HepG2 (cell line): ENCODE results near the gene GGNBP2. TPM values are rescaled to one million over a fixed set of nuclear protein-coding genes. Genes with fewer than 3 reads are reported as not detected.
A peak's percentile ranks its signal among the peaks of the same experiment; 100 is the strongest.

Experiments
- ATF7 ChIP-seq, 2 experiments: fragments of 450-650 bp in 1 of 2; sonication (generic) in 1 of 2; formaldehyde crosslinking in 1 of 2; IDR thresholded peaks; 2 replicates each; pipeline versions ENCODE4 v1.4.0 to v1.6.1; 2016 to 2020; ENCODE audit warnings: antibody characterized with exemption in 1 of 2, mild to moderate bottlenecking in 1 of 2, missing genetic modification reagents in 1 of 2
- DZIP1 ChIP-seq: sonication (generic); formaldehyde crosslinking; IDR thresholded peaks from 2 replicates; pipeline ENCODE4 v1.5.0; 2020; ENCODE audit warnings: mild to moderate bottlenecking, missing genetic modification reagents
- GABPA ChIP-seq, 2 experiments: IDR thresholded peaks; 2 replicates each; pipeline ENCODE4 v1.6.1; 2011 to 2016; ENCODE audit warnings: low read depth in 2 of 2, low read length in 1 of 2, missing biosample characterization in 1 of 2, missing genetic modification characterization in 1 of 2
- IKZF1 ChIP-seq: fragments of 450-650 bp; IDR thresholded peaks from 2 replicates; pipeline ENCODE4 v1.7.1; 2016
- JARID2 ChIP-seq: sonication (generic); formaldehyde crosslinking; IDR thresholded peaks from 2 replicates; pipeline ENCODE4 v1.8.1; 2023; ENCODE audit warnings: missing genetic modification reagents, inconsistent platforms; ENCODE audit not compliant: insufficient replicate concordance
- LRRFIP1 ChIP-seq: sonication (generic); formaldehyde crosslinking; conservative IDR thresholded peaks from 2 replicates; pipeline ENCODE4 v1.4.0; 2020; ENCODE audit warnings: missing genetic modification reagents
- NKX3-1 ChIP-seq: sonication (generic); formaldehyde crosslinking; IDR thresholded peaks from 2 replicates; pipeline ENCODE4 v1.5.0; 2020; ENCODE audit warnings: missing genetic modification reagents
- SOX13 ChIP-seq, 3 experiments: fragments of 450-650 bp in 1 of 3; sonication (generic) in 1 of 3; formaldehyde crosslinking in 1 of 3; IDR thresholded peaks in 2 of 3; conservative IDR thresholded peaks in 1 of 3; 2 replicates each; pipeline versions ENCODE4 v1.5.0 to v1.6.1; 2016 to 2020; ENCODE audit warnings: antibody characterized with exemption in 1 of 3, mild to moderate bottlenecking in 1 of 3, missing compliant biosample characterization in 1 of 3, missing genetic modification reagents in 1 of 3, moderate library complexity in 1 of 3
- TEAD3 ChIP-seq: optimal IDR thresholded peaks from 2 replicates; pipeline ENCODE3; 2016; ENCODE audit warnings: borderline replicate concordance
- ZC3H13 ChIP-seq: sonication (generic); formaldehyde crosslinking; IDR thresholded peaks from 2 replicates; pipeline ENCODE4 v1.8.1; 2023; ENCODE audit warnings: mild to moderate bottlenecking, missing genetic modification reagents, moderate library complexity
- ZNF24 ChIP-seq: fragments of 450-650 bp; IDR thresholded peaks from 2 replicates; pipeline ENCODE4 v1.6.1; 2017; ENCODE audit warnings: antibody characterized with exemption, mild to moderate bottlenecking
- ZNF282 ChIP-seq: fragments of 450-650 bp; IDR thresholded peaks from 2 replicates; pipeline ENCODE4 v1.6.1; 2018; ENCODE audit not compliant: partially characterized antibody
- ZNF44 ChIP-seq: sonication (generic); formaldehyde crosslinking; IDR thresholded peaks from 2 replicates; pipeline ENCODE4 v1.5.1; 2020; ENCODE audit warnings: mild to moderate bottlenecking, missing genetic modification reagents
- ZNF513 ChIP-seq: sonication (generic); formaldehyde crosslinking; conservative IDR thresholded peaks from 2 replicates; pipeline ENCODE4 v1.5.0; 2020; ENCODE audit warnings: missing genetic modification reagents
- polyA plus RNA-seq, 8 experiments: library from polyadenylated mRNA; depleted of rRNA in 3 of 8; stranded (reverse) in 7 of 8; unstranded in 1 of 8; fragments of >200 nt; fragmentation: Illumina TruSeq in 4 of 8; extraction: Trizol in 4 of 8; gene quantifications; 2 replicates each; pipeline versions ENCODE4 v1.2.1 to v1.2.3, GENCODE V29; 2011 to 2016; ENCODE audit warnings: low read depth in 4 of 8, missing spikeins in 1 of 8, mixed read lengths in 1 of 8; ENCODE audit not compliant: insufficient read depth in 1 of 8
- total RNA-seq, 5 experiments: library from RNA; depleted of rRNA; stranded (reverse); fragments of >200 nt; fragmentation: Illumina TruSeq; extraction: Trizol; gene quantifications; 2 replicates each; pipeline ENCODE4 v1.2.3, GENCODE V29; 2016; ENCODE audit warnings: low read depth in 1 of 5
- TF ChIP-seq, protein P1 (sequence below): sonication (generic); formaldehyde crosslinking; IDR thresholded peaks from 2 replicates; pipeline ENCODE4 v1.4.0; 2020; ENCODE audit warnings: mild to moderate bottlenecking, low read depth, missing genetic modification reagents
- TF ChIP-seq, protein P2 (sequence below): sonication (generic); formaldehyde crosslinking; IDR thresholded peaks from 2 replicates; pipeline ENCODE4 v1.8.1; 2023; ENCODE audit warnings: missing genetic modification reagents, mild to moderate bottlenecking, borderline replicate concordance
- TF ChIP-seq, protein P3 (sequence below): sonication (generic); formaldehyde crosslinking; IDR thresholded peaks from 2 replicates; pipeline ENCODE4 v1.4.0; 2020; ENCODE audit warnings: missing genetic modification reagents, borderline replicate concordance

GGNBP2 gene
- total and polyA plus RNA-seq, 2 of the 13 experiments (the other 11 are each of a cell fraction or from before 2014, with no cell fraction given): 53.3 to 84.2 TPM

GRCh38 chr17:36533935-36534839, 10.5 kb upstream of the GGNBP2 start (continued):
- TF ChIP-seq, protein P1, sequence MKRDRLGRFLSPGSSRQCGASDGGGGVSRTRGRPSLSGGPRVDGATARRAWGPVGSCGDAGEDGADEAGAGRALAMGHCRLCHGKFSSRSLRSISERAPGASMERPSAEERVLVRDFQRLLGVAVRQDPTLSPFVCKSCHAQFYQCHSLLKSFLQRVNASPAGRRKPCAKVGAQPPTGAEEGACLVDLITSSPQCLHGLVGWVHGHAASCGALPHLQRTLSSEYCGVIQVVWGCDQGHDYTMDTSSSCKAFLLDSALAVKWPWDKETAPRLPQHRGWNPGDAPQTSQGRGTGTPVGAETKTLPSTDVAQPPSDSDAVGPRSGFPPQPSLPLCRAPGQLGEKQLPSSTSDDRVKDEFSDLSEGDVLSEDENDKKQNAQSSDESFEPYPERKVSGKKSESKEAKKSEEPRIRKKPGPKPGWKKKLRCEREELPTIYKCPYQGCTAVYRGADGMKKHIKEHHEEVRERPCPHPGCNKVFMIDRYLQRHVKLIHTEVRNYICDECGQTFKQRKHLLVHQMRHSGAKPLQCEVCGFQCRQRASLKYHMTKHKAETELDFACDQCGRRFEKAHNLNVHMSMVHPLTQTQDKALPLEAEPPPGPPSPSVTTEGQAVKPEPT (CRISPR knock-in tag): no peak
- TF ChIP-seq ATF7 (IDR thresholded peaks at IDR 0.05): no peak
- no peak for TF ChIP-seq ATF7 (CRISPR knock-in tag; IDR thresholded peaks at IDR 0.05)
- peak; percentile 45 for TF ChIP-seq TEAD3
- no peak for TF ChIP-seq JARID2
- TF ChIP-seq ZNF24: no peak
- no peak for TF ChIP-seq ZNF44
- TF ChIP-seq GABPA (IDR thresholded peaks at IDR 0.05; ENCODE audit: low read depth, low read length): peak; percentile 27
- TF ChIP-seq GABPA (CRISPR knock-in tag; IDR thresholded peaks at IDR 0.05; ENCODE audit: low read depth): peak; percentile 43
- TF ChIP-seq, protein P2, sequence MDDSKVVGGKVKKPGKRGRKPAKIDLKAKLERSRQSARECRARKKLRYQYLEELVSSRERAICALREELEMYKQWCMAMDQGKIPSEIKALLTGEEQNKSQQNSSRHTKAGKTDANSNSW (CRISPR knock-in tag): no peak
- TF ChIP-seq LRRFIP1 (CRISPR knock-in tag): no peak
- TF ChIP-seq SOX13 (IDR thresholded peaks at IDR 0.05): no peak
- no peak for TF ChIP-seq SOX13 (CRISPR knock-in tag; conservative IDR thresholded peaks at IDR 0.05 in 1 of 2, IDR thresholded peaks at IDR 0.05 in 1 of 2)
- TF ChIP-seq ZNF513: no peak
- peak; percentile 54; the same call in 1 of the 2 replicates for TF ChIP-seq ZC3H13
- no peak for TF ChIP-seq ZNF282
- TF ChIP-seq, protein P3, sequence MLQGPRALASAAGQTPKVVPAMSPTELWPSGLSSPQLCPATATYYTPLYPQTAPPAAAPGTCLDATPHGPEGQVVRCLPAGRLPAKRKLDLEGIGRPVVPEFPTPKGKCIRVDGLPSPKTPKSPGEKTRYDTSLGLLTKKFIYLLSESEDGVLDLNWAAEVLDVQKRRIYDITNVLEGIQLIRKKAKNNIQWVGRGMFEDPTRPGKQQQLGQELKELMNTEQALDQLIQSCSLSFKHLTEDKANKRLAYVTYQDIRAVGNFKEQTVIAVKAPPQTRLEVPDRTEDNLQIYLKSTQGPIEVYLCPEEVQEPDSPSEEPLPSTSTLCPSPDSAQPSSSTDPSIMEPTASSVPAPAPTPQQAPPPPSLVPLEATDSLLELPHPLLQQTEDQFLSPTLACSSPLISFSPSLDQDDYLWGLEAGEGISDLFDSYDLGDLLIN: no peak
- no peak for TF ChIP-seq NKX3-1
- no peak for TF ChIP-seq IKZF1
- no peak for TF ChIP-seq DZIP1 (CRISPR knock-in tag)
